ENCODE results near the gene GGTLC1.
"Not testable (repeated sequence)": the region's sequence is repeated elsewhere in the genome, so short reads cannot be mapped to it uniquely, and the experiment has no call there.

DNA sequence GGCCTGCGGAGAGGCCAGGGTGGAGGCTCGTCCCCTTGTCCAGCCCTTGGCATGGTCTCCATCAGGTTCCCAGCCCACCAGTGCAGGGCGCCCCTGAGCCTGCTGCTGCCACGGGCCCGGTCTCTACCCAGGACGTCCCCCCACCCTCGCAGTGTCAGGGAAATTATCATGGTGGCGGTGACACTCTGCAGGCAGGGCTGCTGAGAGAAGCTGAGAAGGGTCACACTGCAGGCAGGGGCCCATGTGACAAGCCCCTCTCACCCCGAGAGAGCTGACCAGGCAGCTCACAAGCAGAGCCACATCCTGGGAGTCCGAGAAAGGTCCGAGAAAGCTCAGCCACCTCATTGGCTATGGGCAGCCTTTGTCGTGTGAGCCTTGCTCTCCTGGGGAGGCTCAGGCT, 4.9 kb upstream of the GGTLC1 start:
- TF ChIP-seq CHD2 (IDR thresholded peaks at IDR 0.05; ENCODE audit: low read length, partially characterized antibody); POLR2A (IDR thresholded peaks at IDR 0.05; ENCODE audit: low read length); RFX5 (IDR thresholded peaks at IDR 0.05); EP300 (IDR thresholded peaks at IDR 0.05); CEBPB (IDR thresholded peaks at IDR 0.05); NR3C1 (IDR thresholded peaks at IDR 0.05); JUNB (IDR thresholded peaks at IDR 0.05); NFE2L2 (conservative IDR thresholded peaks at IDR 0.05; ENCODE audit: low read length): not testable (repeated sequence)
- TF ChIP-seq, protein P1, sequence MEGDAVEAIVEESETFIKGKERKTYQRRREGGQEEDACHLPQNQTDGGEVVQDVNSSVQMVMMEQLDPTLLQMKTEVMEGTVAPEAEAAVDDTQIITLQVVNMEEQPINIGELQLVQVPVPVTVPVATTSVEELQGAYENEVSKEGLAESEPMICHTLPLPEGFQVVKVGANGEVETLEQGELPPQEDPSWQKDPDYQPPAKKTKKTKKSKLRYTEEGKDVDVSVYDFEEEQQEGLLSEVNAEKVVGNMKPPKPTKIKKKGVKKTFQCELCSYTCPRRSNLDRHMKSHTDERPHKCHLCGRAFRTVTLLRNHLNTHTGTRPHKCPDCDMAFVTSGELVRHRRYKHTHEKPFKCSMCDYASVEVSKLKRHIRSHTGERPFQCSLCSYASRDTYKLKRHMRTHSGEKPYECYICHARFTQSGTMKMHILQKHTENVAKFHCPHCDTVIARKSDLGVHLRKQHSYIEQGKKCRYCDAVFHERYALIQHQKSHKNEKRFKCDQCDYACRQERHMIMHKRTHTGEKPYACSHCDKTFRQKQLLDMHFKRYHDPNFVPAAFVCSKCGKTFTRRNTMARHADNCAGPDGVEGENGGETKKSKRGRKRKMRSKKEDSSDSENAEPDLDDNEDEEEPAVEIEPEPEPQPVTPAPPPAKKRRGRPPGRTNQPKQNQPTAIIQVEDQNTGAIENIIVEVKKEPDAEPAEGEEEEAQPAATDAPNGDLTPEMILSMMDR (IDR thresholded peaks at IDR 0.05) = not testable (repeated sequence)
- TF ChIP-seq, protein P2, sequence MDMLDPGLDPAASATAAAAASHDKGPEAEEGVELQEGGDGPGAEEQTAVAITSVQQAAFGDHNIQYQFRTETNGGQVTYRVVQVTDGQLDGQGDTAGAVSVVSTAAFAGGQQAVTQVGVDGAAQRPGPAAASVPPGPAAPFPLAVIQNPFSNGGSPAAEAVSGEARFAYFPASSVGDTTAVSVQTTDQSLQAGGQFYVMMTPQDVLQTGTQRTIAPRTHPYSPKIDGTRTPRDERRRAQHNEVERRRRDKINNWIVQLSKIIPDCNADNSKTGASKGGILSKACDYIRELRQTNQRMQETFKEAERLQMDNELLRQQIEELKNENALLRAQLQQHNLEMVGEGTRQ (IDR thresholded peaks at IDR 0.05) = not testable (repeated sequence)
- TF ChIP-seq, protein P3, sequence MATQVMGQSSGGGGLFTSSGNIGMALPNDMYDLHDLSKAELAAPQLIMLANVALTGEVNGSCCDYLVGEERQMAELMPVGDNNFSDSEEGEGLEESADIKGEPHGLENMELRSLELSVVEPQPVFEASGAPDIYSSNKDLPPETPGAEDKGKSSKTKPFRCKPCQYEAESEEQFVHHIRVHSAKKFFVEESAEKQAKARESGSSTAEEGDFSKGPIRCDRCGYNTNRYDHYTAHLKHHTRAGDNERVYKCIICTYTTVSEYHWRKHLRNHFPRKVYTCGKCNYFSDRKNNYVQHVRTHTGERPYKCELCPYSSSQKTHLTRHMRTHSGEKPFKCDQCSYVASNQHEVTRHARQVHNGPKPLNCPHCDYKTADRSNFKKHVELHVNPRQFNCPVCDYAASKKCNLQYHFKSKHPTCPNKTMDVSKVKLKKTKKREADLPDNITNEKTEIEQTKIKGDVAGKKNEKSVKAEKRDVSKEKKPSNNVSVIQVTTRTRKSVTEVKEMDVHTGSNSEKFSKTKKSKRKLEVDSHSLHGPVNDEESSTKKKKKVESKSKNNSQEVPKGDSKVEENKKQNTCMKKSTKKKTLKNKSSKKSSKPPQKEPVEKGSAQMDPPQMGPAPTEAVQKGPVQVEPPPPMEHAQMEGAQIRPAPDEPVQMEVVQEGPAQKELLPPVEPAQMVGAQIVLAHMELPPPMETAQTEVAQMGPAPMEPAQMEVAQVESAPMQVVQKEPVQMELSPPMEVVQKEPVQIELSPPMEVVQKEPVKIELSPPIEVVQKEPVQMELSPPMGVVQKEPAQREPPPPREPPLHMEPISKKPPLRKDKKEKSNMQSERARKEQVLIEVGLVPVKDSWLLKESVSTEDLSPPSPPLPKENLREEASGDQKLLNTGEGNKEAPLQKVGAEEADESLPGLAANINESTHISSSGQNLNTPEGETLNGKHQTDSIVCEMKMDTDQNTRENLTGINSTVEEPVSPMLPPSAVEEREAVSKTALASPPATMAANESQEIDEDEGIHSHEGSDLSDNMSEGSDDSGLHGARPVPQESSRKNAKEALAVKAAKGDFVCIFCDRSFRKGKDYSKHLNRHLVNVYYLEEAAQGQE (IDR thresholded peaks at IDR 0.05) = not testable (repeated sequence)

All from A549 (cell line).